Measurements from ENCODE around the gene ISCA1.
"Not testable (repeated sequence)": the region's sequence is repeated elsewhere in the genome, so short reads cannot be mapped to it uniquely, and the experiment has no call there.

Gene ISCA1

GRCh38 chr9:86282077-86282978 lies at the start of gene ISCA1:
Gene ISCA1 (minus strand): TSS chr9:86282538. CDS start chr9:86282458, 80 bp downstream.
- peak; percentile 75 for DNase-seq (ENCODE audit: low read depth)

DNA sequence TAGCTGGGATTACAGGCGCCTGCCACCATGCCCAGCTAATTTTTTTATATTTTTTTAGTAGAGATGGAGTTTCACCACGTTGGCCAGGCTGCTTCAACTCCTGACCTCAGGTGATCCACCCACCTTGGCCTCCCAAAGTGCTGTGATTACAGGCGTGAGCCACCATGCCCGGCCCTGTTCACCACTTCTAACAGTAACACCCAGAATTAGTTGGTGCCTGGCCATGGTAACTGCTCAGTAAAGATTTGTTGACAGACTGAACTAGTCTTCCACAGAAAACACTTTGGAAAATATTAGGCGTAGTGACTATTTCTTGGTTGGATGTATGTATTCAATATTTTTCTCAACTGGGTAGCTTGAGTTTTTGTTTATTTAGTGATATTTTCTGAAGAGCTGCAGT lies 47.8 kb upstream of the ISCA1 start:
- DNase-seq (ENCODE audit: low read depth), result no peak

DNA sequence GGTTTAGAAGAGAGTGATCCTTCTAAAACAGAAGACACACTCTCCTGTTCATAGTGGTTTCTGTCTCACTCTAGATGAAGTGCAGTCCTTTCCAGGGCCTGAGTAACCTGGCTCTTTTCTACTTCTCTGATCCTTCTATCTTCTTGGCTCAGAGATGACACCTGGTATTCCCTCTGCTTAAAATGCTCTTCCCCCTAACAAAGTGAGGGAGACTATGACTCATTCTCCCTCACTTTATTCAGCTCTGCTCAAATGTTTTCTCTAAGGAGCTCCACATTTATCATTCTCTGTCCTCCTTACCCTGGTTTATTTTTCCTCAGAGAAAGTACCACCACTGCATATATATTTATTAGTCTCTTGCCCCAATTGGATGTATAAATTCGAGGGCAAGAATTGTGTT lies 47.3 kb upstream of the ISCA1 start:
- no peak for DNase-seq (ENCODE audit: low read depth)

- DNase-seq (ENCODE audit: low read depth), result no peak
These were observed 45.8 kb upstream of the ISCA1 start for GRCh38 chr9:86328156-86328555.

- DNase-seq (ENCODE audit: low read depth), result no peak
These were observed 44.2 kb upstream of the ISCA1 start for GRCh38 chr9:86326536-86326935.

- DNase-seq (ENCODE audit: low read depth), result no peak
These were observed 42.6 kb upstream of the ISCA1 start for GRCh38 chr9:86324901-86325300.

GRCh38 chr9:86324308-86324707 lies 42.0 kb upstream of the ISCA1 start:
- DNase-seq (ENCODE audit: low read depth), result no peak

DNA sequence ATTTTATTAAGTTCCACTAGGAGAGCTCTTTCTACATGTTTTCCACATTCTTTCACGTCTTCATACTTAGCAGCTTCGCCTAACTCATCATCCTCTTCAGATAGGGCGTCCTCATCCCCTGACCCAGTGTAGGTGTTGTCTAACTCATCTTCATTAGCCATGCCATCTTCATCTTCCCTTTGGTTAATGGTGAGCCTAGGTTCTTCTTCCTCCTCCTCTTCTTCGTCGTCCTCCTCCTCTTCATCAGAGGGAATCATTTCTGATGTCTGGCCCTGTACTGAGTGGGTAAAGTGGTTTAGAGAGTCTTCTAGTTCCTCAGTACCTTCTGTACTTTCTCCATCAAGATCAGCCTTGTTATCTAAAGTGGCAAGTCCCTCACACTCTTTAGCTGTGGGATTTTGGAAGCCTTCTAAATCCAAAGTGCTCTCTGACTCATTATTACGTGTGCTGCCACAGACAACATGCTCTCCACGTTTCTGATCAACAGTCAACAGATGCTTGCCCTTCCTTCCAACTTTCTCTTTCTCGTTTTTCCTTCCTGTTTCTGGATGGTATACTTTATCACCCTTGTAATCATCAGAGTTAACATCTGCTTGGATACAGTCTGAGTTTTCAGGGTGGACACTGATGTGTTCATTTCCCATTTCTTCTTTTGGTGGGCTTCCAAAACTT lies 40.8 kb upstream of the ISCA1 start:
- DNase-seq (ENCODE audit: low read depth), result peak; percentile 77

- DNase-seq (ENCODE audit: low read depth), result peak; percentile 95
These were observed 39.0 kb upstream of the ISCA1 start for GRCh38 chr9:86321373-86321772.

- no peak for DNase-seq (ENCODE audit: low read depth)
These were observed 35.8 kb upstream of the ISCA1 start for GRCh38 chr9:86318187-86318586.

GRCh38 chr9:86315078-86315477 lies 32.7 kb upstream of the ISCA1 start:
- no peak for DNase-seq (ENCODE audit: low read depth)

DNA sequence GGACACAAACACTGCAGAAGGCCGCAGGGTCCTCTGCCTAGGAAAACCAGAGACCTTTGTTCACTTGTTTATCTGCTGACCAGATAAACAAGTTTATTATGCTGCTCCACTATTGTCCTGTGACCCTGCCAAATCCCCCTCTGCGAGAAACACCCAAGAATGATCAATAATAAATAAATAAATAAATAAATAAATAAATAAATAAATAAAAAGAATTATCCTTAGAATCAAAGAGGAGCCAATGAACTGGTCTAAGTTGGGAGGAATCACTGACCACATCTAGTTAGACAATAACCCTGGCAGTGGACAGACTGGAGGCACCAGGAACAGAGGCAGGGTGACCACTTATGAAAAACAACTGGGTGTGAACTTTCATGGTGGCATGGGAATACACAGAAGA lies 30.6 kb upstream of the ISCA1 start:
- DNase-seq (ENCODE audit: low read depth), result not testable (repeated sequence)

GRCh38 chr9:86308687-86309086 lies 26.3 kb upstream of the ISCA1 start:
- no peak for DNase-seq (ENCODE audit: low read depth)

DNA sequence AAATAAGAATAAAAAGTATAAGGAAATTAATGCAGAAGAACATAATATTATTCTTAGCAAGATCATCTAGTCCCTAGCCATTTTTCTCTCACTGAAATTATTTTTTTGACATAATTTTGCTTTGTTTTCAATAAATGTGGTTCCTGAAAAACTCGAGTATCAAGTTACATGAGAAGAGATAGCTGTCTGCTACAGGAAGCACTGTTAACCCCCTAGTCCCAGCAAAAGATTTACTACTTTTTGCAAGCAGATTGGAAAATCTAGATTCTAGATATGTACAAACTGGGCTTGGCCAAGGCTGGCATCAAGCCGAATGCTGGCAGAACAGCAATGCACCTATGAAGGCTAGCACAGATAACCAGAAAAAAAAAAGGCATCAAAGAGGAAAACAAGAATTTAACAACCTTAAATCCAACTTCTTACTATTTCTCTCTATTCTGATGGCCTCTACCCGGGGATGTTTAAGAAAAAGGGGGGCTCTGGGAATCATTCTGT lies 21.9 kb upstream of the ISCA1 start:
- no peak for DNase-seq (ENCODE audit: low read depth)

- no peak for DNase-seq (ENCODE audit: low read depth)
These were observed 21.1 kb upstream of the ISCA1 start for GRCh38 chr9:86303316-86303975.

GRCh38 chr9:86301686-86302085 lies 19.3 kb upstream of the ISCA1 start:
- DNase-seq (ENCODE audit: low read depth), result no peak

- DNase-seq (ENCODE audit: low read depth), result no peak
These were observed 18.4 kb upstream of the ISCA1 start for GRCh38 chr9:86300701-86301100.

- DNase-seq (ENCODE audit: low read depth), result no peak
These were observed 16.5 kb upstream of the ISCA1 start for GRCh38 chr9:86298873-86299272.

- not testable (repeated sequence) for DNase-seq (ENCODE audit: low read depth)
These were observed 8.0 kb upstream of the ISCA1 start for GRCh38 chr9:86290341-86290740.

- DNase-seq (ENCODE audit: low read depth), result no peak
These were observed 6.3 kb upstream of the ISCA1 start for GRCh38 chr9:86288499-86289198.

DNA sequence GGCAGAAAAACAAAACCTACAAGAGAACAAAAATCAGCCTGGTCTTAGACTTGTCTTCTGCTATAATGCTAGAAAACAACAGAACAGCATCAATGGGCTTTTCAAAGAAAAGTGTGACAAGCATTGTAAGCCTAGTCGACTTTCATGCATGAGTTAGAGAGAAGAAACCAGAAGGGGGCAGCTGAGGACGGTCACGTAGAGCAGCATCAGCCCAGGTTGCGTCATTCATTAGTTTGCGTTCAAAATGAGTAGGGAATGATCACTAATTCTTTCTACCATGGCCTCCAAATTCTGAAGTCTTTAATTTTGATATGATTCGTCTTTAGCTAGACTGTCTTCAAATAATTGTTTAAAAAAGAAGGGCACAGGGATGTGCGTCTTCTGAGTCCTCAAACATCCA lies 4.7 kb upstream of the ISCA1 start:
- no peak for DNase-seq (ENCODE audit: low read depth)

- no peak for DNase-seq (ENCODE audit: low read depth)
These were observed 3.9 kb upstream of the ISCA1 start for GRCh38 chr9:86286278-86286677.

Data from HS-27A (cell line).